Medulla oblongata (tissue), 1 donor: Measurements from ENCODE around the gene FLRT3.

Source experiments
- DNase-seq: peaks from one replicate; pipeline ENCODE4 v3.0.0-alpha.2; 2015; ENCODE audit errors: extremely low spot score

FLRT3 gene

DNA sequence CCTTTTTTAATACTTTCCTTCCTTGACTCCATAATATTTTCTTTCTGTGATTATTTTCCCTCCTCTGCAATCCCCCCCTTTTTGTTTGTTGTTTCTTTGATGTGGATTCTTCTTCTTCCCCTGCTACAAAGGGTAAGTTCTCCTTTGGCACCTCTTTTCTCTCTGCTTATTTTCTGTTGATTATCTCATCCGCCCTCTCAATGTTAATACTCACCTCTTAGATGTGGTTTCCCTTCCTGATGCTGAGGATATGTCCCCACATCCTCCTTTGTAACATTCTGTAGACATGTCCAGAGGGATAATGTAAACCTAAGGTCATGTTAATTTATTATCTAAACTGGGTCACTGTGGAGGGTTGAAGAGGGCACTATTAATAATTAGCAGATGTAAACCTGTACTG, 17.7 kb downstream of the FLRT3 start:
- no peak for DNase-seq

DNA sequence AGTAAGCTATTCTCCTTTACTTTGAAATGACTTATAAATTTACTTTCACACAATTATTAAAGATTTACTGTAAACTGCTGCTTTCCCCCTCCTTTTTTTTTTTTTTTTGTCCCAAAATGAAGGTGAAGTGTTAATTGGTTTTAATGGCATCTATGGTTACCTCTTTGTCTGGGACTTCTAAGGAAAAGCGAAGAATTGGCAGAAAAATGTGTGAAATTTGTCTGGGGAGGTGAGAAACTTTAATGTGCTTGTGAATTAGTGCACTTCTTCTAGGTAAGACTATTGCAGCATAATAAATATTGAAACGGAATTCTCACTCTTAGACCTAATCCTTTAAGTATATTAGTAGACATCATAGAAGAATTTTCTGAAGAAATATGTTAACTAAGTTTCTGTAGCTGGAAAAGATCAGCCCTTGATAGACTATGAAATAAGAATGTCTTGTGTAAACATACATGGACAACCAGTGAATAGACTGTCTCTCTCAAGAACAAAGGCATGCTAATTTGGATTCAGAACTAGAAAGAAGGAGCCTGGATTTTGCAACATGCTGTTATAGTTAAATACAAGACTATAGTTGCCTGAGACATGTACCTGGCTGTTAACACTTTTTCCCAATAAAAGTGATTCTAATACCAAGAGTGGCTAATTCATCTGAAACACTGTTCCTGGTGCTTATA, 23.9 kb downstream of the FLRT3 start:
- no peak for DNase-seq

DNA sequence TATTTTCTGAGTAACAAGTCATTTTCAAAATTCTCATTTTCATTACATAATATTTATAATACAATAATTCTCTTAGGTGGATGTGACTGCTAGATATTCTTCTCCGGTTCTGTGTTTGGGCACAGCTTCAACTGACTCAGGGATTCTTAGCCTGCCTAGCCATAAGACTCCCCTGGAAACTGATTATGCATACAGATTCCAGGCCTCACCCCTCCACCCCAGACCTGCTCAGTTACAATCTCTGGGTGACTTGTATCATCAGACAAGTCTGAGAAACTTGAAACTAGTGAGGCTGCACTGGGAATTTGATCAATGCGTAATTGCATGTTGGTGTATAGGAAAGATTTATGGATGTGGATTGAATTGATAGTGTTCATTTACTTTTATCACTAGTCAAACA, 25.4 kb downstream of the FLRT3 start:
- no peak for DNase-seq

DNA sequence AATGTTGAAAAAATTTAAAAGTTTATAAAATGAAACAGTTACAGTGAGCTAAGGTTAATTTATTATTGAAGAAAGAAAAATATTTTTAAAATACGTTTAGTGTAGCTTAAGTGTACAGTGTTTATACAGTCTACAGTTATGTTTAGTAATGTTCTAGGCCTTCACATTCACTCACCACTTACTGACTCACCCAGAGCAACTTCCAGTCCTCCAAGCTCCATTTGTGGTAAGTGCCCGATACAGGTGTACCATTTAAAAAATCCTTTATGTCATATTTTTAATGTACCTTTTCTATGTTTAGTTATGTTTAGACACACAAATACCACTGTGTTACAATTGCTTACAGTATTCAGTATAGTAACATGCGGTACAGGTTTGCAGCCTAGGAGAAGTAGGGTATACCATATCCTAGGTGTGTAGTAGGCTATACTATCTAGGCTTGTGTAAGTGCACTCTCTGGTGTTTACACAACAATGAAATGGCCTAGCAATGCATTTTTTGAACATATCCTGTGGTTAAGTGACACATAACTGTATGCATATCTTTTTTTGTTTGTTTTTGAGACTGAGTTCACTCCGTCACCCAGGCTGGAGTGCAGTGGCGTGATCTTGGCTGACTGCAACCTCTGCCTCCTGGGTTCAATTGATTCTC, 26.3 kb downstream of the FLRT3 start:
- DNase-seq, result no peak

DNA sequence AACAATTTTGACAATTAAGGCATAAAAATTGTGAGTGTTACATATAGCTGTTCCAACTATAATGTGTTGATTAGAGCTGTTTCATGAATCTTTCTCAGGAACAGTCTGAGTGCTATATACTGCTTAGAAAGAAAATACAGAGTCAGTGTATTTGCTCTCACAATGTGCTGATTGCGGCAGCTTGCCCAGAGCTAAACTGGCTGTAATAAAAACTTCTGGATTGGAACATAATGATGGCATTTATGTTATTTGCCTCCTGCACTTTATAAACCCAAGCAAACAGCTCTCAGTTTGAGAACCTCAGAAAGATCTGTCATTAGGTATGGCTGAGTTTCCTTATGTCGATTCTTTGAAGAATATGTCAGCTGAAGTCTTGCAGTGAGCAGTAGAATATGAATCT, 29.5 kb downstream of the FLRT3 start:
- no peak for DNase-seq

DNA sequence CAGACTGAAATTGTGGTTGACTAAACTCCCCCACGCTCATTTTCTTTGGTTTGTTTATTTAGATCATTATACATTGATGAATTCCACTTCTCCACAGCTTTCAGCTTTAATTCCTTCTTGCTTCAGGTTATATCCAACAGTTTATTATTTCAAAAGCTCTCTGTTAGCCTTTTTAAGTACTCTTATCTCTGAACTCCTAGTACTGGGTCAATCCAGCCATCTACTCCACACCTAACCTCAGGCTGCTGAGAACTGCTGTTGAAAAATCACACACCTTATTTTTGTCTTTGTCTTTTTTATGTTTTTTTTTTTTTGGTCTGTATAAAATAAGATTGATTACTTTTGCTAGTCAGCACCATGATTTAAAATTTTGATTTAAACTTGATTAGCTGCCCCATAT, 32.9 kb downstream of the FLRT3 start:
- DNase-seq, result no peak

DNA sequence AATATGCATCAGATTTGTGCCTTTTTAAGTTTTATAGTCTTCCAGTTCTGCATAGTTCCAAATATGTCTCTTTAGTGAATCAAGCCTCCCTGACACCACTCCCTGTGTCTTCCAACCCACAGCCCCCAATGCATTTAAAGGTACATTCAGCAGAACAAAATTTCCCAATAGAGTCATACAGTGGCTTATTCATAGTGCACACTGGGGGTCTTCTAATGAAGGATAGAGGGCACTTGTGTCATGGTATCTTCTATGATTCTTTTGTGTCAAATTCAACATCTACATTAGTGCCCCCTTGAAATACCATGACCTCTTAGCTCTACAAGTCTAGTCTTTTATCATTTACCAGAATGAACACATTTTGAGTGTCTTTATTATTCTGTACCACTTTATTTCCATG, 33.8 kb downstream of the FLRT3 start:
- DNase-seq, result no peak

DNA sequence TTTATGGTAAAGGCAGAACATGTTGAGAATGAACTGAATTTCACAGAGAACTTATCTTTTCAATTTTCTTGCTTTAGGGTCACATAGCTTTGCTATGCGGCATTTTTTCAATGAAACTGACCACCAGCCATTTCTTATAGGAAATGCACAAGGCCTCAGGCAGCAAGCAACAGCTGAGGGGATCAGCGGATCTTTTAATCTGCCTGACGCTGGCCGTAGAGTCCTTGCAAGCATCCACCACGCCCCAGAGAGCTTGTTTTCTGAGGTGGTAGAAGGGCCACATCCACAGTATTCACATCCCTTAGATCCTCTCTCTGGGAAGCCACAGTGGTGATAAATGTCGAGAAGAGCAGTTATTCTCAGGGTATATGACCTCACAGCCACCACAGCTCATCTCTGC, 34.3 kb downstream of the FLRT3 start:
- DNase-seq, result no peak

DNA sequence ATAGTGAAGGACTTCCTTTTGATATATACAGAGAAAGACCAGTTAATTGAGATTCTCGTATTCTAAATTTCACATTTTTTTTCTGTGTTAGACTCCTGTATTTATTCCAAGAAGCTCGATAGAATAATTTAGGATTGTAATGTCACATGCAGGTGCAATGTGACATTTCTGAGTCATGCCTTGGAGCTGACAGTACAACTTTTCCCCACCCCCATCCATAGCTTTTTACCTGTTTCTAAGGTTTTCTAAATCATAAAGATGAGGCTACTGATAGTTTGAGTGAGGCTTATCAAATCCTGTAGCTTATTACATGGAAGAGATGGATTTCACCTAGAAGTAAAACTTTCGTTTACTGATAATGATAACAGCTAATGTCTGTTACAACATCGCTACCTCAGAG, 37.6 kb downstream of the FLRT3 start:
- no peak for DNase-seq

DNA sequence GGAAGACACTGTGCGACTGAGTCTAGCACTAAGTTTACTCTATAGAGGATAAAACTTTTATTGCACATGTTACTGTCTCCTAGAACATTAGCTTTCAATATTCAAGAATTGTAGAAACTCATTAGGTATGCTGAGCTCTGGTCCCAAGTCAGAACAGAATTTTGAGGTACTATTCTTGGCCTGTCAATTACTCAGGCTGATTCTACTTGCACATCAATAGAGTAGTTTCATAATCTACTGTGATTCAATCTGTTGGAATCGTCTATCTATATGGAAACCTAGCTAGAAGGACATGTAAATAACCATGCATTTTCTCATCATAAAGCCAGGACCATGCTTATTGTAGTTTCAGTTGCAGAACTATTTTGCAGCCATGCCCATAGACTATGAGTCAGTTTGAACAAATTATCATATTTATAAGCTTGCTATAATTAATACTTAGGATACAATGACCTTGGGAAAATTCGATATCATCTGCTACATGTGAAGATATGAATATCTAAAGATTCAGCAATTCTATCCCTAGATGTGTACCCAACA, 41.6 kb downstream of the FLRT3 start:
- DNase-seq, result no peak

DNA sequence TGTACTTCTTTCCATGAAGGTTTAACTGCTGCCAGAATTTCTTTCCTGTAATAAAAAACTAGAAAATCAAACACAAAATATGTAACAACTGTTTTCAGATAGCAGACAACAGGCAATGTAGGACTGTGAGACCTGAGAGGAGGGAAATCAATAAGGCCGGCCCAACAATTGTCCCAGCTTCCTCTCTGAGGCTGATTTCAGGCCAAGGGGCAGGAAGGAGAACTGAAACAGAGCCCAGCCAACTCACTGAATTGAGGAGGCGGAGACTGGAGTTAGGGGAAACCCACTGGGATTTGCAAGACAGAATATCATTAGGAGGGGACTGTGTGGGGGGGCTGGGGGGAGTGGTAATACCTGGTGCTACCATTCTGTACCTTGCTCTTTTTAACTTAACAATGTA, 42.2 kb downstream of the FLRT3 start:
- DNase-seq, result no peak

DNA sequence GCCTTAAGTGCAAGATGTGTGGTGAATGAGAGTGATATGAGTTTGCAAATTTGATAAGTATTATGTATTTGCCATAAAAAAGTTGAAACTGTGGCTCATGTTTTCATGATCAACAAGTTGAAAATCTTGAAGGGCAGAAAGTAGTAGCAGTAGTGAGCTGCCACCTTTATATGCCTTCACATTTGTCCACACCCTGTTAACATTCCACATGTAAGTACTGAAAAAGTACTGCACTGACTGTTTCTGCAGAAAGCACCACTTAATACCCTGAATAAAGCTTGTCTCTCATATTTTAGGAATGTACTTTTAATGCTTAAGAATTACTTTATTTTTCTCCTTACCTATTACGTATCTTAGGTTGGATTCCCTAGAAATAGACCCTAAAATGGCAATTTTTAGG, 45.9 kb downstream of the FLRT3 start:
- no peak for DNase-seq

DNA sequence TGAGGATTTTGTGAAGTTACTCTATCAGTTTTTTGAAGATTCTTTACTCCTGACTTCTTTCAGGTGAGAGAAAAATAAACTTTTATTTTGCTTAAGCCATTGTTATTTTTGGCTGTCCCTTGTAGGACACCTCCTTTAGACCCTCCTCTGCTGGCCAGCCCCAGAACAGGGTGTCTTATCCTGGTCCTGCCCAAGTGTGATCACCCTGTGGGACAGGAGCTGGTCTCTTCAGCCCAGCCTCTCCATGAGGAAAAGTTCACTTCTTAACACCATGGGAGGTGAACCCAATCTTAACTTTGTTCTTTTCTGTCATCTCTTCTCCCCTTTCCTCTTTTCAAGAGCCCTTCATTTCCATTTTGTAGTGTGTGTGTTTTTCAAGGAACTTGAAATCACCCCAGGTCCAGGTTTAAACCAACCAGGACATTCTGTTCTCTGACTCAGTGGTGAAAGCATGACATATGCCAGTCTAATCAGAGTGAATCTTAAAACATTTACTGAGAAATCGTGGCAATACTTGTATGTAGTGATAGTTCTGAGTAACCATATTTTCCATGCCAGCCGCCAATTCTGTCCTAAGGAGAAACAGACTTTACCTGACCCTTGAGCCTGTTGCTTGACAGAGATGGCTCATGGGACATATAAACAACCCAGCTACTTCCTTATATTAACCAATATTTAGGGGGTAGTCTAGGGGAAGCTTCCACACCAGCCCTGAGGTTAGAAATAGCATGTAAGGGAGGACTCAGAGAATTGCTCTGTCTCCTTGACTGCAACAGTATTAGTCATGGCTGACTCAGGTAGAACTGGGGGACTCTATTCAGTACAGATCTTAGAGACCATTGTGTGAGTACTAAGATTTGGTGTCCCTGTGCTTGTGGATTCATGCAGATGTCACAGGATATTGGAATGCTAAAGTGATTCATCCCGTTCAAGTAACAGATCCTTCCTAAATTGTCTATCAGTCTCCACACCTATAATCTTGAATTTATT, 48.8 kb downstream of the FLRT3 start:
- no peak for DNase-seq

DNA sequence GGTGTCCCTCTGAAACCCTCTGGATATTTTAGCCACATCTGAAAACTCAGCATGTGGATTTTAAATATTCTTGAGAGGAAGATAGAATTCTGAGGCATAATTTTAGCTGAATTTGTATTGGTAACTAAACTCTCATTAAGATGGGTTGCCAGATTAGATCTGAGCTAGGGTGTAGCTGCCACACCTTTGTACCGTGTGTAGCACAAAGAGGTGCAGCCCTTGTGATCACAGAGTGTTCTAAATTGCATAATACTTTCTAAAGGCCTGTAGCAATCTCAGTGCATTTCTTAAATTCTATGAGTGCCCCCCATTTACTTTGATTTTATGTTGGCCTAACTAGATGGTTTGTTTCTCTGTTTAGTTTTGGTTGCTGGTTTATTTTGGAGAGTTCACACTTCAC, 53.0 kb downstream of the FLRT3 start:
- DNase-seq, result no peak

DNA sequence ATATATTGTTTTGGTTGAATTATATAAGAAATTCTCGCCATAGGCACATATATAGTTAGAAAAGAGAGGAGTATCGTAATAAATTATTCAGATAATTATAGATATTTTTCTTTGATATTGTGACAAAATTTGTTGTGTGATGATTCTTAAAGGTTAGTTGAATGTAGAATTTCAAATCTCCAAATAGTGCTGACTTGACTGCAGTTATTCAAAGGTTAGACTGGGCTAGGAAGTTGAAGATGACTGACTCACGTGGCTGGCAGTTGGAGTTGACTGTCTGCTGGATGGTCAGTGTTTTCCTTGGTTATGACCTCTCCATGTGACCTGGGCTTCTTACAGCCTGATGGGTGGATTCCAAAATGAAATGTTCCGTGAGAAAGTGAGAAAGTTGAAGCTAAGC, 55.3 kb downstream of the FLRT3 start:
- no peak for DNase-seq
